Neural progenitor cell (in vitro differentiated cells): ENCODE data around the gene TMEM108. TPM values are rescaled to one million over a fixed set of nuclear protein-coding genes. Genes with fewer than 3 reads are reported as not detected.

Experiments used
- DNase-seq: peaks from one replicate; pipeline ENCODE4 v3.0.0-alpha.2; 2016; ENCODE audit warnings: low spot score
- H2AFZ ChIP-seq: fragments of 200-600 bp; sonication (generic); replicated peaks from 2 replicates; pipeline ENCODE4 v1.6.1; 2016; ENCODE audit warnings: antibody characterized with exemption
- H3F3A ChIP-seq: fragments of 200-600 bp; sonication (generic); 2 replicates; pipeline ENCODE4 v1.6.1; 2016; ENCODE audit warnings: antibody characterized with exemption, low read depth
- H3K27ac ChIP-seq: fragments of 200-600 bp; sonication (generic); 2 replicates; pipeline ENCODE4 v1.5.1; 2016; ENCODE audit warnings: mild to moderate bottlenecking
- H3K27me3 ChIP-seq: fragments of 200-600 bp; sonication (generic); 2 replicates; pipeline ENCODE4 v1.6.1; 2016; ENCODE audit warnings: mild to moderate bottlenecking, moderate library complexity
- H3K36me3 ChIP-seq: fragments of 200-600 bp; sonication (generic); 2 replicates; pipeline ENCODE4 v1.5.1; 2016
- H3K4me1 ChIP-seq: fragments of 200-600 bp; sonication (generic); 2 replicates; pipeline ENCODE4 v1.6.1; 2016; ENCODE audit warnings: mixed run types
- H3K4me2 ChIP-seq: fragments of 200-600 bp; sonication (generic); 2 replicates; pipeline ENCODE4 v1.6.1; 2016
- H3K4me3 ChIP-seq: fragments of 200-600 bp; sonication (generic); 2 replicates; pipeline ENCODE4 v1.5.1; 2016
- H3K79me2 ChIP-seq: fragments of 200-600 bp; sonication (generic); 2 replicates; pipeline ENCODE4 v1.6.1; 2016; ENCODE audit warnings: low read depth
- H3K9ac ChIP-seq: fragments of 200-600 bp; sonication (generic); 2 replicates; pipeline ENCODE4 v1.6.1; 2016
- H3K9me3 ChIP-seq: fragments of 200-600 bp; sonication (generic); 2 replicates; pipeline ENCODE4 v1.5.1; 2016; ENCODE audit warnings: low read depth
- H4K20me1 ChIP-seq: fragments of 200-600 bp; sonication (generic); 2 replicates; pipeline ENCODE4 v1.6.1; 2016; ENCODE audit warnings: low read depth
- H3K27ac Mint-ChIP-seq: 3 replicates; pipeline ENCODE4 v1.8.0; 2021; ENCODE audit warnings: mixed read lengths
- H3K27me3 Mint-ChIP-seq: 2 replicates; pipeline ENCODE4 v1.8.0; 2022; ENCODE audit warnings: low read depth, mild to moderate bottlenecking, inconsistent platforms, moderate library complexity, mixed read lengths; ENCODE audit not compliant: insufficient read depth
- H3K36me3 Mint-ChIP-seq: 3 replicates; pipeline ENCODE4 v1.8.0; 2021; ENCODE audit warnings: mixed read lengths
- H3K4me1 Mint-ChIP-seq: 3 replicates; pipeline ENCODE4 v1.8.0; 2021; ENCODE audit warnings: mixed read lengths
- H3K4me3 Mint-ChIP-seq: 3 replicates; pipeline ENCODE4 v1.8.0; 2021; ENCODE audit warnings: mild to moderate bottlenecking, moderate library complexity, mixed read lengths
- H3K9me3 Mint-ChIP-seq: 3 replicates; pipeline ENCODE4 v1.8.0; 2020; ENCODE audit warnings: mixed read lengths
- EZH2 ChIP-seq: fragments of 200-600 bp; sonication (generic); IDR thresholded peaks from 2 replicates; pipeline ENCODE4 v1.6.1; 2017; ENCODE audit warnings: antibody characterized with exemption, mild to moderate bottlenecking, moderate library complexity
- EZH2phosphoT487 ChIP-seq: fragments of 200-600 bp; sonication (generic); IDR thresholded peaks from 2 replicates; pipeline ENCODE4 v1.6.1; 2017; ENCODE audit warnings: antibody characterized with exemption
- total RNA-seq: library from RNA; depleted of rRNA; stranded (reverse); fragments of >200 nt; gene quantifications from 2 replicates; pipeline ENCODE4 v1.2.3, GENCODE V29; 2015; ENCODE audit warnings: low replicate concordance
- TF ChIP-seq, protein P1 (sequence below): fragments of 200-600 bp; sonication (generic); IDR thresholded peaks from 2 replicates; pipeline ENCODE4 v1.5.1; 2017; ENCODE audit warnings: antibody characterized with exemption, mild to moderate bottlenecking

TMEM108 gene
- total RNA-seq, 1 donor from 2014 or later: 4.8 TPM

DNA sequence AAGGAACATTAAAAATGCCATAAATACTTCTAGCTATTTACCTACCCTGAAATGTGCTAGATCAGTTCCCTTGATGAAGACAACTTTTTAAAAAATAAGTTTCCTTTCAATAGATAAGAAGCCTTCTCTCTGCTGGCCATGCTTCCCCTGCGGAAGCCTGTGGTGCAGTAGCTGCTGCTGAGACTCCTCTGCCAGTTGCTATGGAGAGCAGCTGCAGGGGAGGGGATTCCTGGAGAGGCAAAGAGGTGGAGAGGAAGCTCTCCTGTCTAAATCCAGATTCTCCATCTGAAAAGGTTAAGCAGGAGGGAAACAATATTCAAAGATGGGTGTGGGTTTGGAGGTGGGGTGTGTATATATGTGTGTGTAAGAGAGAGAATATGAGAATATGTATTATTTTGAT is 291.9 kb downstream of the TMEM108 start:
- Histone ChIP-seq H3K9me3 (no peaks in the 10 kb centered on the region), H4K20me1 (peaks cover 12% of the 10 kb centered on the region), H3F3A (peaks cover 13% of the 10 kb centered on the region), H2AFZ (no peak overlapping the region), H3K9ac (no peak overlapping the region), H3K79me2 (no peaks in the 10 kb centered on the region), H3K4me3 (no peak overlapping the region), H3K27me3 (no peaks in the 10 kb centered on the region), H3K4me2 (peak overlapping the region; percentile 57), H3K4me1 (peaks cover 26% of the 10 kb centered on the region), H3K27ac (no peak overlapping the region), H3K36me3 (no peaks in the 10 kb centered on the region)
- Mint-ChIP-seq H3K4me3 (peak overlapping the region; percentile 20), H3K9me3 (no peaks in the 10 kb centered on the region), H3K4me1 (peaks cover 32% of the 10 kb centered on the region), H3K27ac (no peak overlapping the region), H3K27me3 (peaks cover 2% of the 10 kb centered on the region), H3K36me3 (no peaks in the 10 kb centered on the region)
- TF ChIP-seq EZH2 (no peak), EZH2phosphoT487 (no peak)
- TF ChIP-seq, protein P1, sequence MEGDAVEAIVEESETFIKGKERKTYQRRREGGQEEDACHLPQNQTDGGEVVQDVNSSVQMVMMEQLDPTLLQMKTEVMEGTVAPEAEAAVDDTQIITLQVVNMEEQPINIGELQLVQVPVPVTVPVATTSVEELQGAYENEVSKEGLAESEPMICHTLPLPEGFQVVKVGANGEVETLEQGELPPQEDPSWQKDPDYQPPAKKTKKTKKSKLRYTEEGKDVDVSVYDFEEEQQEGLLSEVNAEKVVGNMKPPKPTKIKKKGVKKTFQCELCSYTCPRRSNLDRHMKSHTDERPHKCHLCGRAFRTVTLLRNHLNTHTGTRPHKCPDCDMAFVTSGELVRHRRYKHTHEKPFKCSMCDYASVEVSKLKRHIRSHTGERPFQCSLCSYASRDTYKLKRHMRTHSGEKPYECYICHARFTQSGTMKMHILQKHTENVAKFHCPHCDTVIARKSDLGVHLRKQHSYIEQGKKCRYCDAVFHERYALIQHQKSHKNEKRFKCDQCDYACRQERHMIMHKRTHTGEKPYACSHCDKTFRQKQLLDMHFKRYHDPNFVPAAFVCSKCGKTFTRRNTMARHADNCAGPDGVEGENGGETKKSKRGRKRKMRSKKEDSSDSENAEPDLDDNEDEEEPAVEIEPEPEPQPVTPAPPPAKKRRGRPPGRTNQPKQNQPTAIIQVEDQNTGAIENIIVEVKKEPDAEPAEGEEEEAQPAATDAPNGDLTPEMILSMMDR: no peak
- peak; percentile 65 for DNase-seq

GRCh38 chr3:133330522-133330921 is 292.3 kb downstream of the TMEM108 start:
- Mint-ChIP-seq H3K27me3 (peaks cover 2% of the 10 kb centered on the region), H3K36me3 (no peaks in the 10 kb centered on the region), H3K4me1 (peaks cover 32% of the 10 kb centered on the region), H3K4me3 (no peak overlapping the region), H3K9me3 (no peaks in the 10 kb centered on the region), H3K27ac (no peak overlapping the region)
- Histone ChIP-seq H3K4me3 (no peak overlapping the region), H3F3A (peaks cover 13% of the 10 kb centered on the region), H2AFZ (no peak overlapping the region), H3K27me3 (no peaks in the 10 kb centered on the region), H3K9ac (no peak overlapping the region), H3K4me1 (peaks cover 26% of the 10 kb centered on the region), H3K9me3 (no peaks in the 10 kb centered on the region), H3K36me3 (no peaks in the 10 kb centered on the region), H3K27ac (no peak overlapping the region), H3K4me2 (peak overlapping the region; percentile 57), H4K20me1 (peaks cover 12% of the 10 kb centered on the region), H3K79me2 (no peaks in the 10 kb centered on the region)
- no peak for DNase-seq
- TF ChIP-seq EZH2 (no peak), EZH2phosphoT487 (no peak)
- TF ChIP-seq, protein P1: no peak

GRCh38 chr3:133354721-133355120 is 316.5 kb downstream of the TMEM108 start:
- no peaks in the 10 kb centered on the region for H3K36me3 Mint-ChIP-seq
- no peak overlapping the region for H3K27ac ChIP-seq
- H3K27ac Mint-ChIP-seq: no peak overlapping the region
- no peak for DNase-seq
- H3K4me1 Mint-ChIP-seq: peaks cover 30% of the 10 kb centered on the region
- peaks cover 6% of the 10 kb centered on the region for H3K9me3 ChIP-seq
- H3K36me3 ChIP-seq: no peaks in the 10 kb centered on the region
- no peaks in the 10 kb centered on the region for H3F3A ChIP-seq
- no peak overlapping the region for H3K9ac ChIP-seq
- no peaks in the 10 kb centered on the region for H3K79me2 ChIP-seq
- H4K20me1 ChIP-seq: no peaks in the 10 kb centered on the region
- no peak overlapping the region for H3K4me2 ChIP-seq
- H3K27me3 ChIP-seq: no peaks in the 10 kb centered on the region
- TF ChIP-seq, protein P1: no peak
- TF ChIP-seq EZH2: no peak
- TF ChIP-seq EZH2phosphoT487: no peak
- H3K4me1 ChIP-seq: no peaks in the 10 kb centered on the region
- peaks cover 2% of the 10 kb centered on the region for H3K27me3 Mint-ChIP-seq
- no peak overlapping the region for H2AFZ ChIP-seq
- no peak overlapping the region for H3K4me3 Mint-ChIP-seq
- peaks cover 20% of the 10 kb centered on the region for H3K9me3 Mint-ChIP-seq
- no peak overlapping the region for H3K4me3 ChIP-seq
